HK-2 (cell line): Measurements from ENCODE around the gene RNF41.

ENCODE experiments used
- DNase-seq: peaks from one replicate; pipeline ENCODE4 v3.0.0-alpha.2; 2018; ENCODE audit not compliant: unreplicated experiment

Gene RNF41

DNA sequence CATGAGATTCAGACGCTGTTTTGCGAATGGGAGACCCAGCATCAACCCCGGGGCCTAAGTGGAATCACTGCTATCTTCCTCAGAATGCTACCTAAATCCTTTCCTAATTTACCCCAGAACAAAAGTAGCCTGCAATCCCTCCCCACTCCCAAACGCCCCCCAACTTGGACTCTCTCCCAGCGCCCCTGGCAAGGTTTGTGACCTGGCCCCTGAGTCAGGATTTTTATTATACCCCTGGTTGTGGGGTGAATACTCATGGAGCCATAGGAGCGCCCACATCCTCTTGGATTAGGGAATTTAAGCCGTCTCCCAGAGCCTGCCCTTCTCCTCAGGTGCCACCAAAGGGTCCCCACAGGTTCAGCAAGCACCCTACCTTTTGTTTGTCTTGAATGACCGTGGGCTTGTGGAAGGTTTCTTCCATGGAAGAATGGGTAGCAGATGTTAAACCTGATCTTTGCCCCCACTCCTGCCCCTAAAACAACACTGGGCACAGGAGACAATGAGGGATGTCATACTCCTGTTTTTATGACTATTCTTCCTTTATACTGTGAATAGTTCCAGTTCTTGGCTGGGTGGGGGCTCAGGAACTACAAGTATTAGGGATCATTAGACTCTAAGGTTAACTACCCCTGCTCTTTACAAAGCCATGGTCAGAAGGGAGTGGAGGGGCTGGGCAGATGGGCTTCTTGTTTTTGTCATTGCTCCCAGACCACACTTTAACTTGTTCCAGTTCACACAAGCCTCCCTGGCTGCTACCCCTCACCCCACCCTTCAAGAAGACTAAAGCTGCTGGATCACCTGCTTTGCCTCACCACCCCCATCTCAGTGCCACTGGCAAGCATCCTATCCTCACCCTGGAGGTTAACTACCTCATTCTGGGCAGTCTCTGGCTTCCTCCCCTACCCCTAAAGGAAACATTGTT lies 68.7 kb downstream of the RNF41 start:
- DNase-seq = no peak
